Mesenchymal stem cell (in vitro differentiated cells and primary cell): ENCODE data around the gene LY6G6F.

Source experiments
- DNase-seq: peaks from one replicate; pipeline ENCODE4 v3.0.0-alpha.2; 2013
- H2AFZ ChIP-seq: one replicate; pipeline ENCODE4 v1.6.1; 2013; ENCODE audit warnings: low read depth, mild to moderate bottlenecking, control low read depth, inconsistent platforms, low read length, moderate library complexity
- H2AK5ac ChIP-seq: 2 replicates; pipeline ENCODE4 v1.6.1; 2013; ENCODE audit warnings: low read length, moderate library complexity, mild to moderate bottlenecking, inconsistent platforms; ENCODE audit not compliant: severe bottlenecking
- H2BK120ac ChIP-seq: one replicate; pipeline ENCODE4 v1.6.1; 2013; ENCODE audit warnings: low read depth, mild to moderate bottlenecking, inconsistent platforms, low read length, moderate library complexity
- H2BK12ac ChIP-seq, 2 experiments: one replicate each; pipeline ENCODE4 v1.6.1; 2013; ENCODE audit warnings: inconsistent platforms in 2 of 2, low read length in 2 of 2, mild to moderate bottlenecking in 2 of 2, moderate library complexity in 2 of 2, control low read depth in 1 of 2
- H2BK15ac ChIP-seq: one replicate; pipeline ENCODE4 v1.6.1; 2013; ENCODE audit warnings: mild to moderate bottlenecking, low read depth, inconsistent platforms; ENCODE audit not compliant: poor library complexity, severe bottlenecking
- H2BK5ac ChIP-seq: 2 replicates; pipeline ENCODE4 v1.6.1; 2013; ENCODE audit warnings: low read depth, mild to moderate bottlenecking, low read length, control low read depth, inconsistent platforms; ENCODE audit not compliant: poor library complexity, severe bottlenecking
- H3K14ac ChIP-seq, 2 experiments: one replicate each; pipeline ENCODE4 v1.6.1; 2013; ENCODE audit warnings: inconsistent platforms in 2 of 2, low read length in 2 of 2, control low read depth in 1 of 2, mild to moderate bottlenecking in 1 of 2, moderate library complexity in 1 of 2
- H3K18ac ChIP-seq, 2 experiments: one replicate each; pipeline ENCODE4 v1.6.1; 2013; ENCODE audit warnings: inconsistent platforms in 2 of 2, low read length in 2 of 2, control low read depth in 1 of 2, low read depth in 1 of 2, mild to moderate bottlenecking in 1 of 2
- H3K23ac ChIP-seq, 2 experiments: one replicate each; pipeline ENCODE4 v1.6.1; 2013; ENCODE audit warnings: inconsistent platforms in 2 of 2, low read length in 2 of 2, mild to moderate bottlenecking in 2 of 2, moderate library complexity in 2 of 2, control low read depth in 1 of 2
- H3K27ac ChIP-seq: 2 replicates; pipeline ENCODE4 v1.5.1; 2013; ENCODE audit warnings: mild to moderate bottlenecking, moderate library complexity, low read length, control low read depth, inconsistent platforms; ENCODE audit not compliant: poor library complexity, severe bottlenecking
- H3K27me3 ChIP-seq, 2 experiments: 2 replicates each; pipeline versions ENCODE4 v1.6.1 to v1.7.0; 2013; ENCODE audit warnings: low read length in 2 of 2, mild to moderate bottlenecking in 2 of 2, moderate library complexity in 2 of 2, control low read depth in 1 of 2, inconsistent platforms in 1 of 2; ENCODE audit not compliant: control insufficient read depth in 1 of 2, insufficient read depth in 1 of 2
- H3K36me3 ChIP-seq, 2 experiments: 2 replicates each; pipeline versions ENCODE4 v1.6.1 to v1.7.0; 2013; ENCODE audit warnings: low read length in 2 of 2, control low read depth in 1 of 2, inconsistent platforms in 1 of 2, low read depth in 1 of 2, mild to moderate bottlenecking in 1 of 2; ENCODE audit not compliant: insufficient read depth in 2 of 2, control insufficient read depth in 1 of 2
- H3K4ac ChIP-seq, 2 experiments: one replicate each; pipeline ENCODE4 v1.6.1; 2013; ENCODE audit warnings: inconsistent platforms in 2 of 2, low read length in 2 of 2, mild to moderate bottlenecking in 2 of 2, moderate library complexity in 2 of 2, control low read depth in 1 of 2, low read depth in 1 of 2
- H3K4me1 ChIP-seq: 2 replicates; pipeline ENCODE4 v1.6.1; 2013; ENCODE audit warnings: low read depth, low read length, control low read depth; ENCODE audit not compliant: control insufficient read depth, insufficient read depth
- H3K4me2 ChIP-seq: 2 replicates; pipeline ENCODE4 v1.6.1; 2013; ENCODE audit warnings: low read length, mild to moderate bottlenecking, inconsistent platforms; ENCODE audit not compliant: poor library complexity, severe bottlenecking
- H3K4me3 ChIP-seq, 2 experiments: 2 replicates each; pipeline versions ENCODE4 v1.5.1 to v1.7.0; 2013; ENCODE audit warnings: low read length in 2 of 2, mild to moderate bottlenecking in 2 of 2, control low read depth in 1 of 2, low read depth in 1 of 2; ENCODE audit not compliant: insufficient read depth in 1 of 2
- H3K79me1 ChIP-seq: replicated peaks from 2 replicates; pipeline ENCODE4 v1.6.1; 2013; ENCODE audit warnings: mild to moderate bottlenecking, control low read depth, low read length, inconsistent platforms; ENCODE audit not compliant: poor library complexity, severe bottlenecking
- H3K9ac ChIP-seq: 2 replicates; pipeline ENCODE4 v1.7.0; 2013; ENCODE audit warnings: mild to moderate bottlenecking, low read length, moderate library complexity
- H3K9me3 ChIP-seq: 2 replicates; pipeline ENCODE4 v1.7.0; 2013; ENCODE audit warnings: mild to moderate bottlenecking, low read length; ENCODE audit not compliant: control insufficient read depth
- H4K8ac ChIP-seq: one replicate; pipeline ENCODE4 v1.6.1; 2013; ENCODE audit warnings: inconsistent platforms, mild to moderate bottlenecking, low read length, moderate library complexity
- H4K91ac ChIP-seq: one replicate; pipeline ENCODE4 v1.6.1; 2013; ENCODE audit warnings: mild to moderate bottlenecking, low read length, inconsistent platforms
- WGBS: methylation state at CpG from one replicate; pipeline ENCODE4 v1.1.7; 2013; ENCODE audit warnings: mixed read lengths; 5-methylcytosine and 5-hydroxymethylcytosine counted together

LY6G6F gene

DNA sequence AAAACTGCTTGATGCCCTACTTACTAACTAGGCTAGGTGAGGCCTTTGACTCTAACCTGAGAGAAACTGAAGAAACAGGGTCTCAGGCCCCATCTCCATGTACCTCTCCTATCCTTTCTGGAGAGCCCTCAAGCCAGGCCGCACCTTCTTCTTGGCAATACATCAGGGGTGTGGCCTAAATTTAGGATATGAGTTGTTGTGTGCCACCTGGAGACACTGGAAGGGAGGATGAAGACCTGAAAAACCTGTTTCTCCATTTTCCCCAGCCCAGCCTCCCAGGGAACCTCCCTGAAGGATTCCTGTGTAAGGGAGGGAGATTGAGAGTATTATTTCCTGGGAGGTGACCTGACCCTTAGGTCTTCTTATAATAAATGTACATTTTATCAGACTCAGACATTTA lies 11.6 kb downstream of the LY6G6F start:
- Histone ChIP-seq H3K27me3 (peaks cover 10 to 29% of the 10 kb centered on the region in 2 experiments), H3K23ac (no peak overlapping the region)
- 100% methylated on average over 1 of the region's 1 CpG for WGBS

GRCh38 chr6:31719001-31719400 lies 12.3 kb downstream of the LY6G6F start:
- Histone ChIP-seq H3K9ac (no peak overlapping the region), H3K9me3 (no peaks in the 10 kb centered on the region), H3K14ac (no peak overlapping the region), H2BK15ac (no peak overlapping the region), H3K18ac (no peak overlapping the region), H2AK5ac (no peak overlapping the region), H3K4me1 (no peaks in the 10 kb centered on the region), H2BK120ac (no peak overlapping the region), H3K27me3 (peaks cover 6 to 21% of the 10 kb centered on the region in 2 experiments), H3K27ac (no peak overlapping the region), H2AFZ (no peak overlapping the region), H3K79me1 (no peaks in the 10 kb centered on the region), H2BK12ac (no peak overlapping the region), H3K36me3 (peaks cover 0 to 6% of the 10 kb centered on the region in 2 experiments), H4K91ac (no peak overlapping the region), H4K8ac (no peak overlapping the region), H3K4ac (no peak overlapping the region), H3K4me2 (no peak overlapping the region), H2BK5ac (no peak overlapping the region), H3K23ac (no peak overlapping the region), H3K4me3 (no peak overlapping the region)
- DNase-seq: no peak
- 79% methylated on average over 5 of the region's 6 CpGs for WGBS

More for the DNA sequence above, 11.6 kb downstream of the LY6G6F start:
- H2BK120ac ChIP-seq: no peak overlapping the region
- H3K4me2 ChIP-seq: no peak overlapping the region
- H3K27ac ChIP-seq: no peak overlapping the region
- H3K9me3 ChIP-seq: no peaks in the 10 kb centered on the region
- H4K91ac ChIP-seq: peak overlapping the region; percentile 16
- H2BK5ac ChIP-seq: no peak overlapping the region
- H2AK5ac ChIP-seq: no peak overlapping the region
- no peak overlapping the region for H2AFZ ChIP-seq
- H3K18ac ChIP-seq: no peak overlapping the region
- no peak overlapping the region for H2BK15ac ChIP-seq
- H3K14ac ChIP-seq: no peak overlapping the region
- H3K9ac ChIP-seq: no peak overlapping the region
- H3K4ac ChIP-seq: no peak overlapping the region
- H3K79me1 ChIP-seq: no peaks in the 10 kb centered on the region
- H3K36me3 ChIP-seq: no peaks in the 10 kb centered on the region
- no peak for DNase-seq
- peaks cover 4% of the 10 kb centered on the region for H3K4me1 ChIP-seq
- peak overlapping the region in 1 of 2 experiments; percentile 7 for H2BK12ac ChIP-seq
- no peak overlapping the region for H3K4me3 ChIP-seq
- H4K8ac ChIP-seq: no peak overlapping the region

DNA sequence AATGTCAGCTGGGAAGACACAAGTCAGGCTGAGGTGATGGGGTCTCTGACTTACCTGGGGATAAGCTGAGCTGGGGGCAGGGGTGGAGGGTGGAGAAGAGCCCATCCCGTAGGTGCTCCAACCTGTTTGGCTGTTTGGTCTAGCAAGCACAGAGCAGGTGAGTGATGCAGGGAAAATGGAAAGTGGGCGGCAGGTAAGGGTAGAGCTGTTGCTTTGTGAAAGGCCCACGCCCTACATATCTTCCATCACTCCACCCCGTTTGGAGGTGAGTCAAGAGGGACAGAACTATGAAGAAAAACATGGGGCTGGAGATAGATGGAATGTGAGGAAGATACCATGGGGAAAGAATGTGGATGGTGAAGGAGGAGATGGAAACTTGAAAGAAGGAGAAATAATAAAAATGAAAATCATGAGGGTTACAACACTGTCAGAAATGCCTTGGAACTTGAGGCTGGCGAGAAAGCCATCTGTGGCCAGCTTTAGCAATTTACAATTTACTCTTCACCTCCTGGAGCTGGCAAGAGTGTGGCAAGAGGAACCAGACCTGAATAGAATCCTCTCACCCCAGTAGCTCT lies 13.6 kb downstream of the LY6G6F start:
- 95% methylated on average over 5 of the region's 5 CpGs for WGBS
- no peak overlapping the region for H4K8ac ChIP-seq

DNA sequence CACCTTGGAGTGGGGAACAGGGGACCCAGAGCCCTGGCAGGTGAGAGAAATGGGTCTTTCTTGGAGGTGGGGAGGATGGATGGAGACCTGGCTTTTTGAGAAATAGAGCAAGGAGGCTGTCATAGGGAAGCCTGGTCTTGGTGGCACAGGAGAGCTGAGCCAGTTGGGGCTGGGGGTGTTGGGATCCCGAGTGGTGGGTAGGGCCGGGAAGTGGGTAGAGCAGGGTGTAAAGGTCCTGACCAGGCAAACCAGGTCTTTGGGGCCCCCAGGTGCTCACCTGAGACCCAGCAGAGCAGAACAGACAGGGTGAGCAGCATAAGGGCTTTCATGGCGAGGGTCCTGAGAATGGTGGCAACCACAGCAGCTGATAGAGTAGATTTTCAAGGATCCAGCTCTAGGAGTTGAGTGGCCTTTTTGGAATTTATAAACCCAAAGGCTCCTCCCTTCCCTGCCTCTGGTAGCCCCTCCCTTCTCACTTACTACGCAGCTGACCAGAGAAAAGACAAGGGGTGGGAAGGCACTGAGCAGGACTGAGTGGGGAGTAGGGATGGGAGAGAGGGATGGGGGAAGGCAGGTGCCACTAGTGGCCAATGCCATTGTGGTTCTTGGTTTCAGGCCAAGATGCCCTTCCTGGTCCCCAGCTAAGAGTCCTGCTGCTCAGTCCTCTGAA lies 14.8 kb downstream of the LY6G6F start, which contains the start of gene LY6G6C:
Gene LY6G6C (minus strand): TSS at position 396 of the 670 bp plus-strand sequence. CDS start 67 bp downstream, at position 329.
- H3K9ac ChIP-seq: no peak within 1 kb of the TSS
- H3K23ac ChIP-seq: no peak within 1 kb of the TSS
- peaks cover 0 to 10% of the 10 kb centered on the region in 2 experiments for H3K27me3 ChIP-seq
- H2AK5ac ChIP-seq: no peak within 1 kb of the TSS
- no peaks in the 10 kb centered on the region for H3K4me1 ChIP-seq
- H3K4ac ChIP-seq: no peak within 1 kb of the TSS
- DNase-seq: no peak
- no peaks in the 10 kb centered on the region for H3K79me1 ChIP-seq
- no peak within 1 kb of the TSS for H3K18ac ChIP-seq
- H2BK5ac ChIP-seq: no peak within 1 kb of the TSS
- H3K4me2 ChIP-seq: no peak within 1 kb of the TSS
- H3K9me3 ChIP-seq: no peaks in the 10 kb centered on the region
- H4K8ac ChIP-seq: no peak within 1 kb of the TSS
- no peak within 1 kb of the TSS for H3K4me3 ChIP-seq
- 87% methylated on average over 4 of the region's 4 CpGs for WGBS
- H2BK120ac ChIP-seq: no peak within 1 kb of the TSS
- H3K36me3 ChIP-seq: peaks cover 10 to 21% of the 10 kb centered on the region in 2 experiments
- no peak within 1 kb of the TSS for H2BK15ac ChIP-seq
- no peak within 1 kb of the TSS for H4K91ac ChIP-seq
- H3K27ac ChIP-seq: no peak within 1 kb of the TSS
- H2AFZ ChIP-seq: no peak within 1 kb of the TSS
- no peak within 1 kb of the TSS for H2BK12ac ChIP-seq
- no peak within 1 kb of the TSS for H3K14ac ChIP-seq

More for the DNA sequence above, 13.6 kb downstream of the LY6G6F start:
- H2AFZ ChIP-seq: no peak overlapping the region
- H3K18ac ChIP-seq: no peak overlapping the region
- H3K14ac ChIP-seq: peak overlapping the region in 1 of 2 experiments; percentile 11
- no peak for DNase-seq
- no peak overlapping the region for H2BK5ac ChIP-seq
- no peak overlapping the region for H2BK120ac ChIP-seq
- no peaks in the 10 kb centered on the region for H3K4me1 ChIP-seq
- H3K27ac ChIP-seq: no peak overlapping the region
- H3K4ac ChIP-seq: no peak overlapping the region
- H2BK15ac ChIP-seq: no peak overlapping the region
- H4K91ac ChIP-seq: no peak overlapping the region
- no peaks in the 10 kb centered on the region for H3K9me3 ChIP-seq
- no peak overlapping the region for H3K4me3 ChIP-seq
- H3K23ac ChIP-seq: no peak overlapping the region
- H3K27me3 ChIP-seq: peaks cover 0 to 13% of the 10 kb centered on the region in 2 experiments
- H3K9ac ChIP-seq: no peak overlapping the region
- H2AK5ac ChIP-seq: no peak overlapping the region
- H3K36me3 ChIP-seq: peaks cover 0 to 15% of the 10 kb centered on the region in 2 experiments
- H3K4me2 ChIP-seq: no peak overlapping the region
- no peak overlapping the region for H2BK12ac ChIP-seq
- H3K79me1 ChIP-seq: no peaks in the 10 kb centered on the region
